ENCODE measurements around the gene ATRN. TPM values are rescaled to one million over a fixed set of nuclear protein-coding genes. Genes with fewer than 3 reads are reported as not detected.
A peak's percentile ranks its signal among the peaks of the same experiment; 100 is the strongest.

Gene ATRN
- total RNA-seq, 4 donors from 2014 or later, result 14.4 to 20.0 (median 16.3) TPM

DNA sequence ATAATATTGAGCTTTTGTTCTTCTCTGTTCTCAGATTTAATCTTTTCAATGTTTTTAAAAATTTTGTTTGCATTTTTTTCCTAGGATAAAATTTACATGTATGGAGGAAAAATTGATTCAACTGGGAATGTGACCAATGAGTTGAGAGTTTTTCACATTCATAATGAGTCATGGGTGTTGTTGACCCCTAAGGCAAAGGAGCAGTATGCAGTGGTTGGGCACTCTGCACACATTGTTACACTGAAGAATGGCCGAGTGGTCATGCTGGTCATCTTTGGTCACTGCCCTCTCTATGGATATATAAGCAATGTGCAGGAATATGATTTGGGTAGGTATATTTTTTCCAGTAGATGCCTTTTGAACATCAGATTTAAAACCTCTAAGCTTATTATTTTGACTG lies 89.8 kb downstream of the ATRN start:
- Histone ChIP-seq H3K27ac (no peak overlapping the region), H3K9me3 (no peaks in the 10 kb centered on the region), H3K4me1 (no peaks in the 10 kb centered on the region), H3K36me3 (peaks cover 0 to 10% of the 10 kb centered on the region in 2 donors), H3K4me3 (no peak overlapping the region), H3K27me3 (no peaks in the 10 kb centered on the region)
- no peak for TF ChIP-seq POLR2A (IDR thresholded peaks at IDR 0.05)
- ATAC-seq (no peak), DNase-seq (no peak)
- in situ Hi-C loops (cut with MboI; ENCODE audit: low sequenced_read_pairs in 4 of 4), result no loop called here
- intact Hi-C loops (cut with DNase I; ENCODE audit: low total_unique reads), result no loop called here

DNA sequence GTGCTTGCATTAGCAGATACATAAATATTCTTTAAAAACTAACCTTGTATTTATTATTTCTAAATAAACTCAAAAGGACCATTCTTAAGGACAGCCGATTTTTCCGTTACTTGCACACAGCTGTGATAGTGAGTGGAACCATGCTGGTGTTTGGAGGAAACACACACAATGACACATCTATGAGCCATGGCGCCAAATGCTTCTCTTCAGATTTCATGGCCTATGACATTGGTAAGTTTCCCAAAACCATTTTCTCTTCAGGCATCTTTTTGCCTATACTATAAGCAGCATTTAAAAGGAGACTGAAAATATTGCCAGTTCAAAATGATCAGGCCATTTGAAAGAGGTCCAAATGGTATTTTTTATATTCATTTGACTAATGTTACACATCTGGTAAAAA lies 92.3 kb downstream of the ATRN start:
- H3K27me3 ChIP-seq, result no peaks in the 10 kb centered on the region
- ATAC-seq, result no peak
- in situ Hi-C loops (cut with MboI; ENCODE audit: low sequenced_read_pairs in 4 of 4), result no loop called here
- TF ChIP-seq, protein P1, sequence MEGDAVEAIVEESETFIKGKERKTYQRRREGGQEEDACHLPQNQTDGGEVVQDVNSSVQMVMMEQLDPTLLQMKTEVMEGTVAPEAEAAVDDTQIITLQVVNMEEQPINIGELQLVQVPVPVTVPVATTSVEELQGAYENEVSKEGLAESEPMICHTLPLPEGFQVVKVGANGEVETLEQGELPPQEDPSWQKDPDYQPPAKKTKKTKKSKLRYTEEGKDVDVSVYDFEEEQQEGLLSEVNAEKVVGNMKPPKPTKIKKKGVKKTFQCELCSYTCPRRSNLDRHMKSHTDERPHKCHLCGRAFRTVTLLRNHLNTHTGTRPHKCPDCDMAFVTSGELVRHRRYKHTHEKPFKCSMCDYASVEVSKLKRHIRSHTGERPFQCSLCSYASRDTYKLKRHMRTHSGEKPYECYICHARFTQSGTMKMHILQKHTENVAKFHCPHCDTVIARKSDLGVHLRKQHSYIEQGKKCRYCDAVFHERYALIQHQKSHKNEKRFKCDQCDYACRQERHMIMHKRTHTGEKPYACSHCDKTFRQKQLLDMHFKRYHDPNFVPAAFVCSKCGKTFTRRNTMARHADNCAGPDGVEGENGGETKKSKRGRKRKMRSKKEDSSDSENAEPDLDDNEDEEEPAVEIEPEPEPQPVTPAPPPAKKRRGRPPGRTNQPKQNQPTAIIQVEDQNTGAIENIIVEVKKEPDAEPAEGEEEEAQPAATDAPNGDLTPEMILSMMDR (IDR thresholded peaks at IDR 0.05 in 4 of 5, conservative IDR thresholded peaks at IDR 0.05 in 1 of 5), result no peak
- TF ChIP-seq POLR2A (IDR thresholded peaks at IDR 0.05), result no peak
- intact Hi-C loops (cut with DNase I; ENCODE audit: low total_unique reads), result no loop called here
- no peak for DNase-seq
- H3K4me1 ChIP-seq, result no peaks in the 10 kb centered on the region
- H3K4me3 ChIP-seq, result no peak overlapping the region
- no peaks in the 10 kb centered on the region for H3K9me3 ChIP-seq
- H3K27ac ChIP-seq, result no peak overlapping the region
- H3K36me3 ChIP-seq, result peaks cover 0 to 10% of the 10 kb centered on the region in 2 donors

DNA sequence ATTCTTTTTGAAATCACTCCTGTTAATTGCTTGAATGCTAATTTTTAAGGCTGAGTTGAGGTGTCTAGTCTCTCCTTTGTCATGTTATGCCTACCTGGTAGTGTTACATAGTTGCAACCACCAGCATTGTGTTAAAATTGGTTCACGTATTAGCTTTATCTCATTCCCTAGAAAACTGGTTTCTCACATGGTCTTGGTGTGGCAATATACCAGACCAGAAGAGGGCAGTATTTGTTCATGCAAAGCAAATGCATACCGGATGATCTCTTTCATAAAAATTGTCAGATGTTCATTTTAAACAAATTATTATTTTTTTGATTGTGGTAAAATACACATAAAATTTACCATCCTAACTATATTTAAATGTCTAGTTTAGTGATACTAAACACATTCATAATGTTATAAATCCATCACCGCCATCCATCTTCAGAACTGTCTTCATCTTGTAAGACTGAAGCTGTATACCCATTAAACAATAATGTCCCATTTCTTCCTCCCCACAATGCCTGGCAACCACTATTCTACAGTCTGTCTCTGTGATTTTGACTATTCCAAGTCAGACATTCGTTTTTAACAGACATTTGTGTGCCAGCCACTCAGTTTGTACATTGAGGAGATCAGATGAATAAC lies 92.8 kb downstream of the ATRN start:
- no peak for DNase-seq
- Histone ChIP-seq H3K27ac (no peak overlapping the region), H3K36me3 (peaks cover 0 to 10% of the 10 kb centered on the region in 2 donors), H3K4me1 (no peaks in the 10 kb centered on the region), H3K9me3 (no peaks in the 10 kb centered on the region), H3K4me3 (no peak overlapping the region), H3K27me3 (no peaks in the 10 kb centered on the region)
- intact Hi-C loops (cut with DNase I; ENCODE audit: low total_unique reads) (no loop called here), in situ Hi-C loops (cut with MboI; ENCODE audit: low sequenced_read_pairs in 4 of 4) (no loop called here)
- no peak for TF ChIP-seq POLR2A (IDR thresholded peaks at IDR 0.05)
- TF ChIP-seq, protein P1 (IDR thresholded peaks at IDR 0.05 in 4 of 5, conservative IDR thresholded peaks at IDR 0.05 in 1 of 5), result peak in 3 of 5 experiments; percentile 11 to 55 (median 38)
- ATAC-seq, result no peak

DNA sequence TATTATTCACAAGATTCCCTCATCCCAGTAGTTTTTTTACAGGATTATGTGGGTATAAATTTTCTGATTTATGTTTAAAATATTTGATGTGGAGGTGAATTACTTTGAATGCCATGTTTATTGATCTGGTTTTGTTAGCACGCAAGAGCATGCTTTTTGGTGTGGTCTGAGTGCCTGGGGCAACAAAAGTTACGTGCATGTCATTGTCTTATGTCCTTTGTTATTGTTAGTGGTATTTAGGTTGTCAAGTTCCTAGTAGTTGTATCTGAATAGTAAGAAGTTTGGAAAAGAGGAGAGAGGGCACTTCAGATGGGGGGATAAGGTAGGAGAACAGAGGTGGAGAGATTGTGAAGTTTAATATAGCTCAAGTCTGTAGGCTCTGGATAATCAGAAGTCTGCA lies 95.0 kb downstream of the ATRN start:
- in situ Hi-C loops (cut with MboI; ENCODE audit: low sequenced_read_pairs in 4 of 4) (no loop called here), intact Hi-C loops (cut with DNase I; ENCODE audit: low total_unique reads) (no loop called here)
- no peaks in the 10 kb centered on the region for H3K4me1 ChIP-seq
- H3K9me3 ChIP-seq, result no peaks in the 10 kb centered on the region
- no peak overlapping the region for H3K4me3 ChIP-seq
- H3K36me3 ChIP-seq, result peaks cover 0 to 10% of the 10 kb centered on the region in 2 donors
- no peak for DNase-seq
- no peak for TF ChIP-seq POLR2A (IDR thresholded peaks at IDR 0.05)
- TF ChIP-seq, protein P1 (IDR thresholded peaks at IDR 0.05 in 4 of 5, conservative IDR thresholded peaks at IDR 0.05 in 1 of 5), result no peak
- ATAC-seq, result no peak
- H3K27me3 ChIP-seq, result no peaks in the 10 kb centered on the region
- H3K27ac ChIP-seq, result no peak overlapping the region

DNA sequence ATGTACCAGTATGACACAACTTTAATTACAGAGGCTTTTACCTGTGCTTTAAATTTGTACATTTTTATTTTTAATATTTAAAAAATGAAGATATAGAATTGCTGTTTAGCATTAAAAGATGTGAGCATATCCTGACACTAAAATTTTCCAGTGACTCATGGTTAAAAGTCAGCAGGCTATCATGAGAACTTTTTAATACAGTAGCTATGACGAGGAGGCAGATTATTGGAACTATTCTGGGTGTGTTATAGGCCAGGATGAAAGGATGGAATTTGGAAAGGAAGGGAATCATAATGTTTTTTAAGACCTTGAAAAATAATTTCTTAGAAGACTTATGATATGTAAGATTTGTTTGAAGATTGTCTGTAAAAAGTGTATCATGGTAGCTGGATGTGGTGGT lies 101.3 kb downstream of the ATRN start:
- intact Hi-C loops (cut with DNase I; ENCODE audit: low total_unique reads) (no loop called here), in situ Hi-C loops (cut with MboI; ENCODE audit: low sequenced_read_pairs in 4 of 4) (no loop called here)
- TF ChIP-seq, protein P1 (IDR thresholded peaks at IDR 0.05 in 4 of 5, conservative IDR thresholded peaks at IDR 0.05 in 1 of 5), result no peak
- TF ChIP-seq POLR2A (IDR thresholded peaks at IDR 0.05), result no peak
- H3K36me3 ChIP-seq, result peaks cover 0 to 29% of the 10 kb centered on the region in 2 donors
- no peaks in the 10 kb centered on the region for H3K4me1 ChIP-seq
- H3K27ac ChIP-seq, result no peak overlapping the region
- H3K9me3 ChIP-seq, result no peaks in the 10 kb centered on the region
- no peak overlapping the region for H3K4me3 ChIP-seq
- no peaks in the 10 kb centered on the region for H3K27me3 ChIP-seq
- no peak for ATAC-seq
- DNase-seq, result no peak
